ENCODE measurements around the gene SERPINA12.

The SERPINA12 gene

GRCh38 chr14:94494085-94494484, 15.2 kb downstream of the SERPINA12 start:
- no peak for TF ChIP-seq CTCF (IDR thresholded peaks at IDR 0.05)
- Mint-ChIP-seq H3K4me3 (no peak overlapping the region), H3K4me1 (peaks cover 2% of the 10 kb centered on the region), H3K36me3 (ENCODE audit: low read depth) (no peaks in the 10 kb centered on the region), H3K9me3 (no peaks in the 10 kb centered on the region), H3K27me3 (ENCODE audit: low read depth, poor library complexity) (peaks cover 32% of the 10 kb centered on the region), H3K27ac (no peak overlapping the region)
- no peak for DNase-seq

DNA sequence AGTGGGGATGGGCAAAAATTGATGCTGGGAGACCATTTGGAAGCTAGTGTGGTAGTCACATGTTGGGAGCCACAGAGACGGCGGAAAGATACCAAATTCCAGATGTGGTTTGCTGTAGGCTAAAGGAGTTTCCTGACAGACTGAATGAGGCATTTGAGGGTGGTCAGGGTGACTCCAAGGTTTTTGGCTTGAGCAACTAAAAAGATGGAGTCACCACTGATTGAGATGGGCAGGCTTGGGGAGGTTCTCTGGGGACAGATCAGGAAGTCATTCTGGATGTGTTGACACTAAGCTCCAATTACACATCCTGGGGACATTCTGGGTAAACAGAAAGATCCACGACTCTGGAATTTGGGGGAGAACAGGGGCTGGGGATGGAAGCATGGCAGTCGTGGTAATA, 17.8 kb downstream of the SERPINA12 start:
- Mint-ChIP-seq H3K4me3 (no peak overlapping the region), H3K9me3 (no peaks in the 10 kb centered on the region), H3K27ac (no peak overlapping the region), H3K36me3 (ENCODE audit: low read depth) (no peaks in the 10 kb centered on the region), H3K27me3 (ENCODE audit: low read depth, poor library complexity) (peaks cover 23% of the 10 kb centered on the region), H3K4me1 (peaks cover 12% of the 10 kb centered on the region)
- DNase-seq = no peak
- TF ChIP-seq CTCF (IDR thresholded peaks at IDR 0.05) = no peak

DNA sequence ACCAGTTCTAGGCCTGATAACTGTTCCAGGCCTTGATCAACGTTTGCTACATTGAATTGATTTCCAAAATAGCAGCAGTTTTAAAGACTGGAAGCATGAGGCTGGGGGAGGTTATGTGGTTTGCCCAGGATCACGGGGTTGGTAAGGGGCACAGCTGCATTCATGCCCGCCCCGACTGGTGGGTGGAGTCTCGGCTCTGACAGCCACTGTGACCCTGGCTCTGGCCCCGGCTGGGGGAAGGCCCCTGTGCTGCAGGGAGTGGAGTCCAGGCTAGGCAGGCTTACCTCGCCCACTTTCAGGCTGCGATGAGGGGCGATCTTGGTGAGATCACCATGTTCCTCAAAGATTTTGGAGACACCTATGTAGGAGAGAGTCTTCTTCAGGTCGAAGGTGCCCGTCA, 19.9 kb downstream of the SERPINA12 start:
- Mint-ChIP-seq H3K4me3 (no peak overlapping the region), H3K36me3 (ENCODE audit: low read depth) (no peaks in the 10 kb centered on the region), H3K4me1 (peaks cover 27% of the 10 kb centered on the region), H3K9me3 (no peaks in the 10 kb centered on the region), H3K27ac (no peak overlapping the region), H3K27me3 (ENCODE audit: low read depth, poor library complexity) (peaks cover 22% of the 10 kb centered on the region)
- DNase-seq = no peak
- TF ChIP-seq CTCF (IDR thresholded peaks at IDR 0.05) = no peak

DNA sequence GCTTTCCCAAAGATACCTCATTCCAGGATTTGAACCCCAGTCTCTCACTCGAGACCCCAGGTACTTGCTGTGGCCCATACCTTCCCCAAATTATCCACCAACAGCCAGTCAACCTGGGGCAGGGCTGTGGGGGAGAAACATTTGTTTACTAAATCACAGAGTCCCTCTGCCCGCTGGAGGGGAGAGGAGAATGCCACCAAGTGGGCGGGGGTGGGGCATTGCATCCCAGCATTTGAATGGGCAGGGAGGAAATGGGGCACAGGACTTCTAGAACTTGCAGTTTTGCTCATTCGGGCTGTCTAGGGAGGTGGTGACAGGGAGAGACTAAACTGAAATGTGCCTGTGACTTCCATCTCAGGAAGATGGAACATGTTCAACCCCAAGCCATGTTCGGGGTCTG, 22.4 kb downstream of the SERPINA12 start:
- no peak for DNase-seq
- no peak for TF ChIP-seq CTCF (IDR thresholded peaks at IDR 0.05)
- Mint-ChIP-seq H3K27ac (no peak overlapping the region), H3K9me3 (no peaks in the 10 kb centered on the region), H3K36me3 (ENCODE audit: low read depth) (no peaks in the 10 kb centered on the region), H3K4me1 (peaks cover 49% of the 10 kb centered on the region), H3K4me3 (peak overlapping the region; percentile 54), H3K27me3 (ENCODE audit: low read depth, poor library complexity) (peaks cover 24% of the 10 kb centered on the region)

DNA sequence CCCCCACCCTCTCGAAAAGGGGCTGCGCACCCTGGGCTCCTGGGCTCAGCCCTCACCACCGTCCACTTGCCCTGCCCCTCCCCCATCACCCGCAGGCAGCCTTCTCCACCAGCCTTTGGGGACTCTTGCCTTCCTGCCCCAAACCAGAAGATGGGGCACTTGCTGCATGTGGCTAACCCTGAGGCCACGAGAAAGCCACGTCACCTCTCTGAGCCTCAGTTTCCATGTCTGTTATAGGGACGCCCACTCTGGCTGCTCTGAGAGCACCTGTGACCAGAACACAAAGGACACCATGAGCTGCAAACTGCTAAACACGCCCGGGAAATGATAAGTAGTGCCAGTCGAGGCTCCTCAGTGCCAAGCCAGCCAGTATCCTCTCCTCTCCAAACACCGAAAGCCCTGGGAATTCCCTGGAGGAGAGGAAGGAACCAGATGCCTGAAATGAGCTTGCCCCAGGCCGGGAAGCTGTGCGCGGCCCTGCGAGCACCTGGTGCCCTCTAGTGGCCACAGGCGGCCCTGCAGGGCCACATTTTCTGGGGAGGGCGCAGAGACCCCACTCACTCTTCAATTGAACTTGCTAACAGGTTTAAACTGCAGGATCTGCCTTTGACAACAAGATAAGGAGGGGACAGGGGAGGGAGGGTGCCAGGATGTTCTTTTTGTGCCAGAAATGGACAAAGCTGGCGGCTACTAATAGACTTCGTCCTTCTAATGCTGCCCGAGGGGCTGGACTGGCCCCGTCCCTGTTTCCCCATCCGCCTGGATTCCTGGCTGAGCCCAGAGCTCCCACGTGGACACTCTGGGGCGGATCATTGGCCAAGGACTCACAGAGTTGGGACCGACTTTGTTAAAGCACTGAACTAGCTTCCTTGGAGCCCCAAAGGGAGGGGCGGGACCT, 23.1 kb downstream of the SERPINA12 start:
- peak overlapping the region; percentile 54 for H3K4me3 Mint-ChIP-seq
- H3K27me3 Mint-ChIP-seq (ENCODE audit: low read depth, poor library complexity) = peaks cover 24% of the 10 kb centered on the region
- peak; percentile 100 for TF ChIP-seq CTCF (IDR thresholded peaks at IDR 0.05)
- H3K9me3 Mint-ChIP-seq = no peaks in the 10 kb centered on the region
- no peaks in the 10 kb centered on the region for H3K36me3 Mint-ChIP-seq (ENCODE audit: low read depth)
- peak; percentile 84 for DNase-seq
- peaks cover 56% of the 10 kb centered on the region for H3K4me1 Mint-ChIP-seq
- no peak overlapping the region for H3K27ac Mint-ChIP-seq

- Mint-ChIP-seq H3K27me3 (ENCODE audit: low read depth, poor library complexity) (peaks cover 24% of the 10 kb centered on the region), H3K27ac (no peak overlapping the region), H3K36me3 (ENCODE audit: low read depth) (no peaks in the 10 kb centered on the region), H3K4me3 (no peak overlapping the region), H3K9me3 (peaks cover 15% of the 10 kb centered on the region), H3K4me1 (peaks cover 67% of the 10 kb centered on the region)
- no peak for TF ChIP-seq CTCF (IDR thresholded peaks at IDR 0.05)
- DNase-seq = no peak
These were observed 24.8 kb downstream of the SERPINA12 start for GRCh38 chr14:94484481-94484880.
